Fibroblast of pulmonary artery (primary cell): ENCODE results near the gene TLR2.
A peak's percentile ranks its signal among the peaks of the same experiment; 100 is the strongest.

Experiments used
- DNase-seq: peaks from one replicate; pipeline ENCODE4 v3.0.0-alpha.2; 2010; ENCODE audit warnings: low read depth
- H3K4me3 ChIP-seq: replicated peaks from 2 replicates; pipeline ENCODE4 v1.5.1; 2011; ENCODE audit warnings: low read depth, mild to moderate bottlenecking, control low read depth, low read length, moderate library complexity
- CTCF ChIP-seq: IDR thresholded peaks from 2 replicates; pipeline ENCODE4 v1.5.1; 2011; ENCODE audit warnings: mild to moderate bottlenecking, control low read depth, low read length, inconsistent platforms; ENCODE audit errors: missing control alignments

TLR2 gene

GRCh38 chr4:153639833-153640802, 44.0 kb upstream of the TLR2 start:
- TF ChIP-seq CTCF, result no peak
- no peak for DNase-seq
- H3K4me3 ChIP-seq, result no peak overlapping the region

GRCh38 chr4:153641532-153641931, 42.5 kb upstream of the TLR2 start:
- no peak for TF ChIP-seq CTCF
- DNase-seq, result no peak
- no peak overlapping the region for H3K4me3 ChIP-seq

DNA sequence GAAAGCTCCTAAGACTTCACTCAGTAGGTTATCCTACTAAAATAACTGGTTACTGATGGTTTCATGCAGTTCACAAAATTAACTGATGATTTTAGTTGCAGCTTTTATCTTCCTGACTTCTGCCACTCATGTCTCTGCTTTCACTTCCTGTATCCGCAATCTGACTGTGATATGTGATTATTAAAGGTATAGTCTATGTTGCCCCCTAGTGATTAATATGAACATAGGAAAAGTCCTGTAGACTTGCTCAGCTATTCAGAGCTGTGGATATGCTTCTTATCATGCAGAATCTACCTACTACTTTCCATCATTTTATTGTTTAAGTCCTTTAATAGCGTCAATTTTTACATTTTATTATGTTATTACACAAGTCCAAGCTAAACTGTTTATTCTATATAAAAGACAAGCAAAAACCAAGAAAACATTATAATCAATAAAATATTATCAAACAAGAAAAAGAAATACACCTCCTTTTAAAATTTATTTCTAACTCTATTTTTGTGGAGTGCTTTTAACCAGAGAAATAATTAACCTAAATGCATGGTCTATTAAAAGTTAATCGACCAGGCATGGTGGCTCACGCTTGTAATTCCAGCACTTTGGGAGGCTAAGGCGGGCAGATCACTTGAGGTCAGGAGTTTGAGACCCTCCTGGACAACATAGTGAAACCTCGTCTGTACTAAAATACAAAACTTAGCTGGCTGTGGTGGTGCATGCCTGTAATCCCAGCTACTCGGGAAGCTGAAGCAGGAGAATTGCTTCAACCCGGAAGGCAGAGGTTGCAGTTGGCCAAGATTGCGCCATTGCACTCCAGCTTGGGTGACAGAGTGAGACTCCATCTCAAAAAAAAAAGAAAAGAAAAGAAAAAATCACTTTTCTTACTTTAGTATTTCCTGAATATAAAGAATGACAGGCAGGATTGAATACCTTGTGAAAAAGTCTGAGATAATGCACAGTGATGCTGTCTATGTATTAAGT, 40.4 kb upstream of the TLR2 start:
- H3K4me3 ChIP-seq, result no peak overlapping the region
- peak; percentile 54 for DNase-seq
- TF ChIP-seq CTCF, result peak; percentile 58

- TF ChIP-seq CTCF, result peak; percentile 22
- no peak for DNase-seq
- H3K4me3 ChIP-seq, result no peak overlapping the region
Observed at GRCh38 chr4:153645183-153645582, 38.9 kb upstream of the TLR2 start.

- DNase-seq, result no peak
- TF ChIP-seq CTCF, result no peak
- H3K4me3 ChIP-seq, result no peak overlapping the region
Observed at GRCh38 chr4:153646261-153646660, 37.8 kb upstream of the TLR2 start.

- TF ChIP-seq CTCF, result no peak
- no peak for DNase-seq
- no peak overlapping the region for H3K4me3 ChIP-seq
Observed at GRCh38 chr4:153646978-153647377, 37.1 kb upstream of the TLR2 start.
